K562 (cell line): ENCODE results near the gene IGF1R. TPM values are rescaled to one million over a fixed set of nuclear protein-coding genes. Genes with fewer than 3 reads are reported as not detected.

Experiments
- ATAC-seq: fragments of 200-7000 bp; cut with Tn5 transposase; 3 replicates; pipeline ENCODE4 v1.9.1; 2020; ENCODE audit warnings: moderate library complexity
- BruUV-seq: library from RNA; stranded (reverse); fragments of 400-500 nt; replicated peaks from 2 replicates; lab custom pipeline; 2021; lab: Mats Ljungman, UMichigan
- CTCF ChIA-PET: fragments of 300-600 bp; formaldehyde crosslinking; extraction: SDS; loops from one replicate; lab custom pipeline; 2021; ENCODE audit warnings: low intra/inter-chr PET ratio; lab: Yijun Ruan, JAX
- POLR2A ChIA-PET: fragments of 300-600, 350-650 bp; sonication (Branson Sonifier 250); formaldehyde crosslinking; extraction: SDS; loops from one replicate; lab custom pipeline; 2021; ENCODE audit warnings: antibody characterized with exemption, inconsistent platforms; lab: Yijun Ruan, JAX
- DNase-seq, 4 experiments: peaks; one replicate each; pipeline versions ENCODE4 v3.0.0 to v3.0.0-alpha.2; 2011 to 2018; ENCODE audit warnings: low spot score in 3 of 4, mixed read lengths in 3 of 4; ENCODE audit errors: extremely low read depth in 1 of 4
- FAIRE-seq: peaks from 2 replicates; lab custom pipeline; 2011; peaks lifted over from hg19 to GRCh38; lab: Jason Lieb, UNC
- H2AFZ ChIP-seq: 2 replicates; pipeline ENCODE4 v1.6.0; 2011; ENCODE audit warnings: low read depth, low read length, control low read depth, inconsistent platforms
- H3K27ac ChIP-seq: fragments of 200-600 bp; 3 replicates; pipeline ENCODE4 v1.8.0; 2011; ENCODE audit warnings: low read depth, mild to moderate bottlenecking, control low read depth, inconsistent platforms, low read length, moderate library complexity, mixed read lengths; ENCODE audit errors: extremely low read depth
- H3K27me3 ChIP-seq, 2 experiments: fragments of 300-600 bp in 1 of 2; 2 replicates in 1 of 2; 3 replicates in 1 of 2; pipeline versions ENCODE4 v1.6.0 to v1.8.0; 2011; ENCODE audit warnings: inconsistent platforms in 2 of 2, low read length in 2 of 2, mild to moderate bottlenecking in 1 of 2, mixed read lengths in 1 of 2, moderate library complexity in 1 of 2; ENCODE audit not compliant: control insufficient read depth in 2 of 2, insufficient read depth in 2 of 2
- H3K36me3 ChIP-seq: fragments of 300-600 bp; 3 replicates; pipeline ENCODE4 v1.8.0; 2011; ENCODE audit warnings: mild to moderate bottlenecking, low read length, inconsistent platforms; ENCODE audit not compliant: control insufficient read depth, insufficient read depth
- H3K4me1 ChIP-seq, 2 experiments: fragments of 200-600 bp in 1 of 2; replicated peaks in 1 of 2; 2 replicates in 1 of 2; 3 replicates in 1 of 2; pipeline versions ENCODE4 v1.5.1 to v1.8.0; 2011; ENCODE audit warnings: inconsistent platforms in 2 of 2, low read length in 2 of 2, mild to moderate bottlenecking in 1 of 2, mixed read lengths in 1 of 2, moderate library complexity in 1 of 2; ENCODE audit not compliant: control insufficient read depth in 2 of 2, insufficient read depth in 2 of 2
- H3K4me2 ChIP-seq: 2 replicates; pipeline ENCODE4 v1.6.1; 2011; ENCODE audit warnings: low read length, control low read depth, inconsistent platforms, mixed read lengths; ENCODE audit not compliant: insufficient read depth
- H3K4me3 ChIP-seq: fragments of 200-600 bp; sonication (generic), shearing (Covaris generic); 2 replicates; pipeline ENCODE4 v1.5.1; 2016; ENCODE audit warnings: control low read depth, inconsistent platforms
- H3K79me2 ChIP-seq: fragments of 200-600 bp; 3 replicates; pipeline ENCODE4 v1.8.0; 2011; ENCODE audit warnings: low read length, inconsistent platforms; ENCODE audit not compliant: control insufficient read depth, insufficient read depth
- H3K9ac ChIP-seq, 2 experiments: 2 replicates each; pipeline versions ENCODE4 v1.6.0 to v1.6.1; 2011; ENCODE audit warnings: low read depth in 2 of 2, low read length in 2 of 2, control low read depth in 1 of 2, inconsistent platforms in 1 of 2, mild to moderate bottlenecking in 1 of 2, mixed read lengths in 1 of 2; ENCODE audit not compliant: insufficient read depth in 1 of 2
- H3K9me1 ChIP-seq: one replicate; pipeline ENCODE4 v1.6.0; 2011; ENCODE audit warnings: inconsistent platforms, mild to moderate bottlenecking, low read length, moderate library complexity; ENCODE audit not compliant: control insufficient read depth, insufficient read depth
- H3K9me3 ChIP-seq: replicated peaks from 2 replicates; pipeline ENCODE4 v1.5.1; 2011; ENCODE audit warnings: low read depth, low read length, inconsistent platforms; ENCODE audit not compliant: control insufficient read depth, insufficient read depth
- H4K20me1 ChIP-seq: replicated peaks from 2 replicates; pipeline ENCODE4 v1.6.1; 2011; ENCODE audit warnings: low read length, inconsistent platforms, mixed read lengths; ENCODE audit not compliant: control insufficient read depth, insufficient read depth
- ARID3B ChIP-seq: fragments of 250-450 bp; sonication (Bioruptor Pico); IDR thresholded peaks from 2 replicates; pipeline ENCODE4 v1.4.0; 2020; ENCODE audit warnings: borderline replicate concordance
- CBX5 ChIP-seq: IDR thresholded peaks from 2 replicates; pipeline ENCODE4 v1.6.1; 2014; ENCODE audit warnings: low read depth, borderline replicate concordance
- MCM3 ChIP-seq: fragments of 450-650 bp; IDR thresholded peaks from 2 replicates; pipeline ENCODE4 v1.6.1; 2016
- PRPF4 ChIP-seq: fragments of 200-400 bp; formaldehyde crosslinking; IDR thresholded peaks from one replicate; pipeline ENCODE4 v1.6.1; 2017; ENCODE audit warnings: low read length, low read depth, mild to moderate bottlenecking; ENCODE audit not compliant: insufficient read depth, poor library complexity, severe bottlenecking
- RAD21 ChIP-seq, 2 experiments: fragments of 250-450 bp in 1 of 2; fragments of 450-650 bp in 1 of 2; sonication (Bioruptor Pico) in 1 of 2; formaldehyde crosslinking in 1 of 2; IDR thresholded peaks in 1 of 2; conservative IDR thresholded peaks in 1 of 2; 2 replicates each; pipeline versions ENCODE4 v1.4.0 to v1.8.0; 2020 to 2022; ENCODE audit warnings: mild to moderate bottlenecking in 2 of 2, moderate library complexity in 1 of 2
- SNAPC5 ChIP-seq: fragments of 250-450 bp; sonication (Bioruptor Pico); IDR thresholded peaks from 2 replicates; pipeline ENCODE4 v1.8.0; 2021; ENCODE audit warnings: moderate library complexity, mild to moderate bottlenecking, inconsistent platforms
- SUPT5H ChIP-seq: fragments of 450-650 bp; IDR thresholded peaks from 2 replicates; pipeline ENCODE4 v1.6.1; 2016
- ZBTB34 ChIP-seq: fragments of 250-450 bp; sonication (Bioruptor Pico); IDR thresholded peaks from 2 replicates; pipeline ENCODE4 v1.8.0; 2021; ENCODE audit warnings: mild to moderate bottlenecking, moderate library complexity
- ZFP36 ChIP-seq: fragments of 150-350 bp; IDR thresholded peaks from 2 replicates; pipeline ENCODE4 v1.6.1; 2018; ENCODE audit warnings: low read length, low read depth; ENCODE audit not compliant: partially characterized antibody
- ZNF561 ChIP-seq: fragments of 450-650 bp; formaldehyde crosslinking; conservative IDR thresholded peaks from 2 replicates; pipeline ENCODE4 v1.4.0; 2020; ENCODE audit warnings: mild to moderate bottlenecking, moderate library complexity
- ZNF785 ChIP-seq: fragments of 250-450 bp; sonication (Bioruptor Pico); IDR thresholded peaks from 2 replicates; pipeline ENCODE4 v1.4.0; 2020; ENCODE audit warnings: mild to moderate bottlenecking
- WGBS: fragments of 100-300 bp; shearing (Covaris generic); methylation state at CpG from one replicate; pipeline ENCODE4 v1.1.6; 2016; ENCODE audit warnings: low coverage, mixed read lengths; ENCODE audit not compliant: insufficient coverage; ENCODE audit errors: missing lambda C conversion rate; 5-methylcytosine and 5-hydroxymethylcytosine counted together
- in situ Hi-C: fragments of 300-500 bp; cut with MboI; formaldehyde crosslinking; loops from 4 replicates; pipeline ENCODE4 v1.15.0; 2018; ENCODE audit warnings: inconsistent platforms, mixed read lengths
- intact Hi-C: fragments of 100-400 bp; cut with micrococcal nuclease; formaldehyde crosslinking; loops from 2 replicates; pipeline ENCODE4 v1.14.2; 2022
- polyA plus RNA-seq, 8 experiments: library from polyadenylated mRNA; depleted of rRNA in 4 of 8; stranded (reverse) in 5 of 8; unstranded in 3 of 8; fragments of >200 nt; fragmentation: Nextera tagmentation in 2 of 8; fragmentation: Illumina TruSeq in 1 of 8; extraction: Ambion mirVana in 2 of 8; extraction: Trizol in 1 of 8; gene quantifications; 2 replicates each; pipeline versions ENCODE4 v1.2.1 to v1.2.3, GENCODE V29; 2011 to 2014; ENCODE audit warnings: inconsistent platforms in 1 of 8, missing spikeins in 1 of 8
- total RNA-seq, 7 experiments: library from RNA; depleted of rRNA in 6 of 7; stranded (reverse); fragments of >200 nt in 6 of 7; fragmentation: Illumina TruSeq in 2 of 7; extraction: Trizol in 2 of 7; gene quantifications; 2 replicates each; pipeline versions ENCODE4 v1.2.1 to v1.2.3, GENCODE V29; 2011 to 2021; ENCODE audit warnings: low replicate concordance in 1 of 7

IGF1R gene
- total and polyA plus RNA-seq, 9 of the 15 experiments (the other 6 are each of a cell fraction or from before 2014, with no cell fraction given) = 0.35 to 8.0 (median 1.6) TPM

- in situ Hi-C loops = no loop called here
- WGBS = 3% methylated on average over 9 of the region's 9 CpGs
- Histone ChIP-seq H3K36me3 (no peaks in the 10 kb centered on the region), H3K9me1 (no peaks in the 10 kb centered on the region), H3K9me3 (no peaks in the 10 kb centered on the region), H2AFZ (no peak overlapping the region), H3K27ac (no peak overlapping the region), H3K9ac (no peak overlapping the region), H3K4me2 (no peak overlapping the region), H3K79me2 (no peaks in the 10 kb centered on the region), H4K20me1 (peaks cover 6% of the 10 kb centered on the region; the same call in 1 of the 2 replicates), H3K4me3 (no peak overlapping the region), H3K4me1 (no peaks in the 10 kb centered on the region), H3K27me3 (peaks cover 4 to 17% of the 10 kb centered on the region in 2 experiments; a peak in 3 of 5 replicates)
- intact Hi-C loops = no loop called here
- CTCF ChIA-PET = no interaction called here
- no peak for FAIRE-seq
- no peak for ATAC-seq
- POLR2A ChIA-PET = no interaction called here
- DNase-seq = no peak
- BruUV-seq = no TSS peak
- TF ChIP-seq SNAPC5 = no peak
- no peak for TF ChIP-seq ZNF561 (CRISPR knock-in tag)
- no peak for TF ChIP-seq SUPT5H
- no peak for TF ChIP-seq ZFP36
- TF ChIP-seq MCM3 = no peak
- no peak for TF ChIP-seq ZBTB34 (CRISPR knock-in tag)
- TF ChIP-seq ARID3B (CRISPR knock-in tag) = no peak
- no peak for TF ChIP-seq CBX5
- TF ChIP-seq PRPF4 = no peak
- TF ChIP-seq RAD21 (CRISPR knock-in tag; conservative IDR thresholded peaks at IDR 0.05 in 1 of 2, IDR thresholded peaks at IDR 0.05 in 1 of 2) = no peak
- TF ChIP-seq ZNF785 (CRISPR knock-in tag) = no peak
Measured at GRCh38 chr15:98760112-98760826, 111.9 kb downstream of the IGF1R start.
